Astrocyte (in vitro differentiated cells and primary cell): ENCODE measurements around the gene TMEM184A.

Experiments
- EZH2 ChIP-seq: IDR thresholded peaks from 2 replicates; pipeline ENCODE4 v1.6.1; 2012; ENCODE audit warnings: mild to moderate bottlenecking, low read length, inconsistent platforms; ENCODE audit not compliant: insufficient read depth
- TF ChIP-seq, protein P1 (sequence below): IDR thresholded peaks from 2 replicates; pipeline ENCODE4 v1.5.1; 2011; ENCODE audit warnings: low read depth, mild to moderate bottlenecking, inconsistent platforms, low read length, moderate library complexity; ENCODE audit not compliant: insufficient read depth

DNA sequence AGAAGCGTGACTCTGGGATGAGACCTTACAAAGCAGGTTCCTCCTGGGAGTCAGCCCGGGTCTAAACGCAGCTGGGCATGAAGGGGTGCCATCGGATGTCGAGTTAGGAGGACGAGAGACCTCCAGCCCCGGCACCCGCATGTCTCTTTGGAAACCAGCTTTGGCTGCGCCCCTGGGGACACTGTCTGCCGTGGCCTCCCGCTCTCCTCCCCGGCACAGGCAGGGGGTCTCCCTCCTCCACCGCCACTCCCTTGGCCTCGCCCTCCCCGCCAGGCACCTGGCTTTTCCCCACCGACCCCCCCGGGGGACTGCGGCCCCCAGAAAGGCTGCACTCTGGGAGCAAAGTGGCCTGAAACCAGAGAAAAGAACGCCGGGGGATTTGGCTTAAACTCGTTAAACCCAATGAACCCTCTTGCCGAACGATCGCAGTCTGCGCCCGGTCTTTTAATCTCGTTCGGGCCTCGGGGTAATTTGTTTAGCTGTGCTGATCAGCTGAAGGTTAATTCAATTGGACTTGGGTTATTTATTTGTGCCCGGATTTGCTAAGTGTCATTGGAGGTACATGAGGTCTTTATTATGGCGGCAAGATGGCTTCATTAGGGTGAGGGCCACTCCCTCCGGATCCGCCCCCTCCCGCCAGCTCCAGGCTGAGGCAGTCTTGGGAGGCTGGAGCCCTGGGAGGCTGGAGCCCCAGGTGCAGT lies 30.3 kb upstream of the TMEM184A start:
- TF ChIP-seq EZH2 = no peak
- TF ChIP-seq, protein P1, sequence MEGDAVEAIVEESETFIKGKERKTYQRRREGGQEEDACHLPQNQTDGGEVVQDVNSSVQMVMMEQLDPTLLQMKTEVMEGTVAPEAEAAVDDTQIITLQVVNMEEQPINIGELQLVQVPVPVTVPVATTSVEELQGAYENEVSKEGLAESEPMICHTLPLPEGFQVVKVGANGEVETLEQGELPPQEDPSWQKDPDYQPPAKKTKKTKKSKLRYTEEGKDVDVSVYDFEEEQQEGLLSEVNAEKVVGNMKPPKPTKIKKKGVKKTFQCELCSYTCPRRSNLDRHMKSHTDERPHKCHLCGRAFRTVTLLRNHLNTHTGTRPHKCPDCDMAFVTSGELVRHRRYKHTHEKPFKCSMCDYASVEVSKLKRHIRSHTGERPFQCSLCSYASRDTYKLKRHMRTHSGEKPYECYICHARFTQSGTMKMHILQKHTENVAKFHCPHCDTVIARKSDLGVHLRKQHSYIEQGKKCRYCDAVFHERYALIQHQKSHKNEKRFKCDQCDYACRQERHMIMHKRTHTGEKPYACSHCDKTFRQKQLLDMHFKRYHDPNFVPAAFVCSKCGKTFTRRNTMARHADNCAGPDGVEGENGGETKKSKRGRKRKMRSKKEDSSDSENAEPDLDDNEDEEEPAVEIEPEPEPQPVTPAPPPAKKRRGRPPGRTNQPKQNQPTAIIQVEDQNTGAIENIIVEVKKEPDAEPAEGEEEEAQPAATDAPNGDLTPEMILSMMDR = no peak
